HepG2 (cell line): Measurements from ENCODE around the gene GJB6. TPM values are rescaled to one million over a fixed set of nuclear protein-coding genes. Genes with fewer than 3 reads are reported as not detected.

Experiments used
- ATAD3A ChIP-seq: sonication (generic); formaldehyde crosslinking; IDR thresholded peaks from 2 replicates; pipeline ENCODE4 v1.4.0; 2020; ENCODE audit warnings: missing genetic modification reagents
- FOXK1 ChIP-seq: sonication (generic); formaldehyde crosslinking; IDR thresholded peaks from 2 replicates; pipeline ENCODE4 v1.4.0; 2020; ENCODE audit warnings: low read depth, missing genetic modification reagents, borderline replicate concordance
- HNRNPLL ChIP-seq: fragments of 200-400 bp; formaldehyde crosslinking; IDR thresholded peaks from 2 replicates; pipeline ENCODE4 v1.6.1; 2017; ENCODE audit warnings: mild to moderate bottlenecking, low read depth, low read length; ENCODE audit not compliant: poor library complexity, severe bottlenecking
- IRF1 ChIP-seq: sonication (generic); formaldehyde crosslinking; IDR thresholded peaks from 2 replicates; pipeline ENCODE4 v1.4.0; 2020; ENCODE audit warnings: low read depth, mild to moderate bottlenecking, missing genetic modification reagents
- RAD21 ChIP-seq: fragments of 450-650 bp; formaldehyde crosslinking; IDR thresholded peaks from 2 replicates; pipeline ENCODE4 v1.5.0; 2020; ENCODE audit warnings: mild to moderate bottlenecking
- SMC3 ChIP-seq: IDR thresholded peaks from 2 replicates; pipeline ENCODE4 v1.6.1; 2011; ENCODE audit warnings: low read length, improper control_type of control experiment
- SNAPC2 ChIP-seq: sonication (generic); formaldehyde crosslinking; IDR thresholded peaks from 2 replicates; pipeline ENCODE4 v1.8.1; 2022; ENCODE audit warnings: mild to moderate bottlenecking, missing genetic modification reagents
- SRSF9 ChIP-seq: fragments of 200-400 bp; formaldehyde crosslinking; IDR thresholded peaks from 2 replicates; pipeline ENCODE4 v1.6.1; 2018; ENCODE audit warnings: borderline replicate concordance, mild to moderate bottlenecking, low read depth, low read length; ENCODE audit not compliant: insufficient read depth, poor library complexity, severe bottlenecking
- ZNF207 ChIP-seq: fragments of 450-650 bp; IDR thresholded peaks from 2 replicates; pipeline ENCODE4 v1.6.1; 2016; ENCODE audit warnings: antibody characterized with exemption, borderline replicate concordance
- ZNF256 ChIP-seq: sonication (generic); formaldehyde crosslinking; conservative IDR thresholded peaks from 2 replicates; pipeline ENCODE4 v1.4.0; 2020; ENCODE audit warnings: missing genetic modification reagents
- ZNF740 ChIP-seq: sonication (generic); formaldehyde crosslinking; IDR thresholded peaks from 2 replicates; pipeline ENCODE4 v1.4.0; 2020; ENCODE audit warnings: missing genetic modification reagents
- ZNF775 ChIP-seq: sonication (generic); formaldehyde crosslinking; IDR thresholded peaks from 2 replicates; pipeline ENCODE4 v1.4.0; 2020; ENCODE audit warnings: missing genetic modification reagents, mild to moderate bottlenecking, moderate library complexity, borderline replicate concordance
- ZNF839 ChIP-seq: sonication (generic); formaldehyde crosslinking; IDR thresholded peaks from 2 replicates; pipeline ENCODE4 v1.4.0; 2020; ENCODE audit warnings: missing genetic modification reagents, mild to moderate bottlenecking, borderline replicate concordance
- polyA plus RNA-seq, 8 experiments: library from polyadenylated mRNA; depleted of rRNA in 3 of 8; stranded (reverse) in 7 of 8; unstranded in 1 of 8; fragments of >200 nt; fragmentation: Illumina TruSeq in 4 of 8; extraction: Trizol in 4 of 8; gene quantifications; 2 replicates each; pipeline versions ENCODE4 v1.2.1 to v1.2.3, GENCODE V29; 2011 to 2016; ENCODE audit warnings: low read depth in 4 of 8, missing spikeins in 1 of 8, mixed read lengths in 1 of 8; ENCODE audit not compliant: insufficient read depth in 1 of 8
- total RNA-seq, 5 experiments: library from RNA; depleted of rRNA; stranded (reverse); fragments of >200 nt; fragmentation: Illumina TruSeq; extraction: Trizol; gene quantifications; 2 replicates each; pipeline ENCODE4 v1.2.3, GENCODE V29; 2016; ENCODE audit warnings: low read depth in 1 of 5
- TF ChIP-seq, protein P1 (sequence below): IDR thresholded peaks from 2 replicates; pipeline ENCODE4 v1.4.0; 2020; ENCODE audit warnings: mild to moderate bottlenecking, missing genetic modification reagents
- TF ChIP-seq, protein P2 (sequence below): sonication (generic); formaldehyde crosslinking; IDR thresholded peaks from 2 replicates; pipeline ENCODE4 v1.4.0; 2020; ENCODE audit warnings: mild to moderate bottlenecking, missing genetic modification reagents, borderline replicate concordance
- TF ChIP-seq, protein P3 (sequence below): sonication (generic); formaldehyde crosslinking; IDR thresholded peaks from 2 replicates; pipeline ENCODE4 v1.4.0; 2020; ENCODE audit warnings: missing genetic modification reagents

Gene GJB6
- total and polyA plus RNA-seq, 2 of the 13 experiments (the other 11 are each of a cell fraction or from before 2014, with no cell fraction given) = not detected

GRCh38 chr13:20182231-20182846 lies 49.8 kb downstream of the GJB6 start (continued):
- TF ChIP-seq IRF1 = no peak
- TF ChIP-seq ZNF740 = no peak
- TF ChIP-seq HNRNPLL = no peak
- no peak for TF ChIP-seq ZNF775
- TF ChIP-seq, protein P1, sequence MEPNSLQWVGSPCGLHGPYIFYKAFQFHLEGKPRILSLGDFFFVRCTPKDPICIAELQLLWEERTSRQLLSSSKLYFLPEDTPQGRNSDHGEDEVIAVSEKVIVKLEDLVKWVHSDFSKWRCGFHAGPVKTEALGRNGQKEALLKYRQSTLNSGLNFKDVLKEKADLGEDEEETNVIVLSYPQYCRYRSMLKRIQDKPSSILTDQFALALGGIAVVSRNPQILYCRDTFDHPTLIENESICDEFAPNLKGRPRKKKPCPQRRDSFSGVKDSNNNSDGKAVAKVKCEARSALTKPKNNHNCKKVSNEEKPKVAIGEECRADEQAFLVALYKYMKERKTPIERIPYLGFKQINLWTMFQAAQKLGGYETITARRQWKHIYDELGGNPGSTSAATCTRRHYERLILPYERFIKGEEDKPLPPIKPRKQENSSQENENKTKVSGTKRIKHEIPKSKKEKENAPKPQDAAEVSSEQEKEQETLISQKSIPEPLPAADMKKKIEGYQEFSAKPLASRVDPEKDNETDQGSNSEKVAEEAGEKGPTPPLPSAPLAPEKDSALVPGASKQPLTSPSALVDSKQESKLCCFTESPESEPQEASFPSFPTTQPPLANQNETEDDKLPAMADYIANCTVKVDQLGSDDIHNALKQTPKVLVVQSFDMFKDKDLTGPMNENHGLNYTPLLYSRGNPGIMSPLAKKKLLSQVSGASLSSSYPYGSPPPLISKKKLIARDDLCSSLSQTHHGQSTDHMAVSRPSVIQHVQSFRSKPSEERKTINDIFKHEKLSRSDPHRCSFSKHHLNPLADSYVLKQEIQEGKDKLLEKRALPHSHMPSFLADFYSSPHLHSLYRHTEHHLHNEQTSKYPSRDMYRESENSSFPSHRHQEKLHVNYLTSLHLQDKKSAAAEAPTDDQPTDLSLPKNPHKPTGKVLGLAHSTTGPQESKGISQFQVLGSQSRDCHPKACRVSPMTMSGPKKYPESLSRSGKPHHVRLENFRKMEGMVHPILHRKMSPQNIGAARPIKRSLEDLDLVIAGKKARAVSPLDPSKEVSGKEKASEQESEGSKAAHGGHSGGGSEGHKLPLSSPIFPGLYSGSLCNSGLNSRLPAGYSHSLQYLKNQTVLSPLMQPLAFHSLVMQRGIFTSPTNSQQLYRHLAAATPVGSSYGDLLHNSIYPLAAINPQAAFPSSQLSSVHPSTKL (CRISPR knock-in tag) = no peak
- TF ChIP-seq, protein P2, sequence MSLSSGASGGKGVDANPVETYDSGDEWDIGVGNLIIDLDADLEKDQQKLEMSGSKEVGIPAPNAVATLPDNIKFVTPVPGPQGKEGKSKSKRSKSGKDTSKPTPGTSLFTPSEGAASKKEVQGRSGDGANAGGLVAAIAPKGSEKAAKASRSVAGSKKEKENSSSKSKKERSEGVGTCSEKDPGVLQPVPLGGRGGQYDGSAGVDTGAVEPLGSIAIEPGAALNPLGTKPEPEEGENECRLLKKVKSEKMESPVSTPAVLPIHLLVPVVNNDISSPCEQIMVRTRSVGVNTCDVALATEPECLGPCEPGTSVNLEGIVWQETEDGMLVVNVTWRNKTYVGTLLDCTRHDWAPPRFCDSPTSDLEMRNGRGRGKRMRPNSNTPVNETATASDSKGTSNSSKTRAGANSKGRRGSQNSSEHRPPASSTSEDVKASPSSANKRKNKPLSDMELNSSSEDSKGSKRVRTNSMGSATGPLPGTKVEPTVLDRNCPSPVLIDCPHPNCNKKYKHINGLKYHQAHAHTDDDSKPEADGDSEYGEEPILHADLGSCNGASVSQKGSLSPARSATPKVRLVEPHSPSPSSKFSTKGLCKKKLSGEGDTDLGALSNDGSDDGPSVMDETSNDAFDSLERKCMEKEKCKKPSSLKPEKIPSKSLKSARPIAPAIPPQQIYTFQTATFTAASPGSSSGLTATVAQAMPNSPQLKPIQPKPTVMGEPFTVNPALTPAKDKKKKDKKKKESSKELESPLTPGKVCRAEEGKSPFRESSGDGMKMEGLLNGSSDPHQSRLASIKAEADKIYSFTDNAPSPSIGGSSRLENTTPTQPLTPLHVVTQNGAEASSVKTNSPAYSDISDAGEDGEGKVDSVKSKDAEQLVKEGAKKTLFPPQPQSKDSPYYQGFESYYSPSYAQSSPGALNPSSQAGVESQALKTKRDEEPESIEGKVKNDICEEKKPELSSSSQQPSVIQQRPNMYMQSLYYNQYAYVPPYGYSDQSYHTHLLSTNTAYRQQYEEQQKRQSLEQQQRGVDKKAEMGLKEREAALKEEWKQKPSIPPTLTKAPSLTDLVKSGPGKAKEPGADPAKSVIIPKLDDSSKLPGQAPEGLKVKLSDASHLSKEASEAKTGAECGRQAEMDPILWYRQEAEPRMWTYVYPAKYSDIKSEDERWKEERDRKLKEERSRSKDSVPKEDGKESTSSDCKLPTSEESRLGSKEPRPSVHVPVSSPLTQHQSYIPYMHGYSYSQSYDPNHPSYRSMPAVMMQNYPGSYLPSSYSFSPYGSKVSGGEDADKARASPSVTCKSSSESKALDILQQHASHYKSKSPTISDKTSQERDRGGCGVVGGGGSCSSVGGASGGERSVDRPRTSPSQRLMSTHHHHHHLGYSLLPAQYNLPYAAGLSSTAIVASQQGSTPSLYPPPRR (CRISPR knock-in tag) = no peak
- no peak for TF ChIP-seq ZNF256 (CRISPR knock-in tag)
- TF ChIP-seq ATAD3A (CRISPR knock-in tag) = no peak
- TF ChIP-seq, protein P3, sequence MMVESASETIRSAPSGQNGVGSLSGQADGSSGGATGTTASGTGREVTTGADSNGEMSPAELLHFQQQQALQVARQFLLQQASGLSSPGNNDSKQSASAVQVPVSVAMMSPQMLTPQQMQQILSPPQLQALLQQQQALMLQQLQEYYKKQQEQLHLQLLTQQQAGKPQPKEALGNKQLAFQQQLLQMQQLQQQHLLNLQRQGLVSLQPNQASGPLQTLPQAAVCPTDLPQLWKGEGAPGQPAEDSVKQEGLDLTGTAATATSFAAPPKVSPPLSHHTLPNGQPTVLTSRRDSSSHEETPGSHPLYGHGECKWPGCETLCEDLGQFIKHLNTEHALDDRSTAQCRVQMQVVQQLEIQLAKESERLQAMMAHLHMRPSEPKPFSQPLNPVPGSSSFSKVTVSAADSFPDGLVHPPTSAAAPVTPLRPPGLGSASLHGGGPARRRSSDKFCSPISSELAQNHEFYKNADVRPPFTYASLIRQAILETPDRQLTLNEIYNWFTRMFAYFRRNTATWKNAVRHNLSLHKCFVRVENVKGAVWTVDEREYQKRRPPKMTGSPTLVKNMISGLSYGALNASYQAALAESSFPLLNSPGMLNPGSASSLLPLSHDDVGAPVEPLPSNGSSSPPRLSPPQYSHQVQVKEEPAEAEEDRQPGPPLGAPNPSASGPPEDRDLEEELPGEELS (CRISPR knock-in tag) = no peak
- no peak for TF ChIP-seq SRSF9
- no peak for TF ChIP-seq ZNF207
- peak; percentile 69 for TF ChIP-seq SMC3
- no peak for TF ChIP-seq ZNF839
- no peak for TF ChIP-seq FOXK1 (CRISPR knock-in tag)
- TF ChIP-seq SNAPC2 (CRISPR knock-in tag) = no peak
- peak; percentile 50; the same call in 1 of the 2 replicates for TF ChIP-seq RAD21 (CRISPR knock-in tag)
